Middle frontal gyrus (tissue), 1 donor: ENCODE results near the gene IGF2BP1.
A peak's percentile ranks its signal among the peaks of the same experiment; 100 is the strongest.
"Not testable (repeated sequence)": the region's sequence is repeated elsewhere in the genome, so short reads cannot be mapped to it uniquely, and the experiment has no call there.

ENCODE experiments used
- DNase-seq: peaks from one replicate; pipeline ENCODE4 v3.0.0-alpha.2; 2015; ENCODE audit warnings: low spot score; ENCODE audit errors: extremely low spot score

Gene IGF2BP1

GRCh38 chr17:49053171-49053829 is 56.1 kb downstream of the IGF2BP1 start:
- no peak for DNase-seq

- no peak for DNase-seq
Observed at GRCh38 chr17:49054342-49055092, 57.3 kb downstream of the IGF2BP1 start.

- no peak for DNase-seq
Observed at GRCh38 chr17:49055181-49055927, 58.2 kb downstream of the IGF2BP1 start.

GRCh38 chr17:49061524-49061943 is 64.3 kb downstream of the IGF2BP1 start:
- no peak for DNase-seq

GRCh38 chr17:49063652-49064051 is 66.5 kb downstream of the IGF2BP1 start:
- DNase-seq: peak; percentile 9

GRCh38 chr17:49067163-49067562 is 70.0 kb downstream of the IGF2BP1 start:
- no peak for DNase-seq

- no peak for DNase-seq
Observed at GRCh38 chr17:49069585-49070273, 72.5 kb downstream of the IGF2BP1 start.

- DNase-seq: no peak
Observed at GRCh38 chr17:49071106-49071505, 73.9 kb downstream of the IGF2BP1 start.

GRCh38 chr17:49074851-49075540 is 77.8 kb downstream of the IGF2BP1 start:
- no peak for DNase-seq

- no peak for DNase-seq
Observed at GRCh38 chr17:49076573-49077384, 79.6 kb downstream of the IGF2BP1 start.

GRCh38 chr17:49078248-49078647 is 81.1 kb downstream of the IGF2BP1 start:
- DNase-seq: no peak

GRCh38 chr17:49079840-49080663 is 82.9 kb downstream of the IGF2BP1 start:
- DNase-seq: no peak

- no peak for DNase-seq
Observed at GRCh38 chr17:49082231-49082630, 85.0 kb downstream of the IGF2BP1 start.

- DNase-seq: not testable (repeated sequence)
Observed at GRCh38 chr17:49085046-49085445, 87.9 kb downstream of the IGF2BP1 start.

GRCh38 chr17:49085565-49086315 is 88.6 kb downstream of the IGF2BP1 start:
- DNase-seq: no peak

- no peak for DNase-seq
Observed at GRCh38 chr17:49086316-49086605, 89.1 kb downstream of the IGF2BP1 start.

- no peak for DNase-seq
Observed at GRCh38 chr17:49086649-49087048, 89.5 kb downstream of the IGF2BP1 start.

- no peak for DNase-seq
Observed at GRCh38 chr17:49089094-49089493, 91.9 kb downstream of the IGF2BP1 start.
